Ascending aorta (tissue), 2 donors: ENCODE data around the gene MINDY4. TPM values are rescaled to one million over a fixed set of nuclear protein-coding genes. Genes with fewer than 3 reads are reported as not detected.
A peak's percentile ranks its signal among the peaks of the same experiment; 100 is the strongest.

Experiments
- DNase-seq, 2 donors: peaks; one replicate each; pipeline ENCODE4 v3.0.0-alpha.2; 2019; ENCODE audit warnings: low spot score in 2 of 2
- H3K27ac ChIP-seq, 2 donors: fragments of 200-600 bp; sonication (generic); one replicate each; pipeline ENCODE4 v1.5.1; 2016 to 2017; ENCODE audit warnings: mild to moderate bottlenecking in 1 of 2
- H3K27me3 ChIP-seq: fragments of 200-600 bp; sonication (generic); one replicate; pipeline ENCODE4 v1.5.1; 2017
- H3K36me3 ChIP-seq, 2 donors: fragments of 200-600 bp; sonication (generic); one replicate each; pipeline ENCODE4 v1.5.1; 2016
- H3K4me1 ChIP-seq, 2 donors: fragments of 200-600 bp; sonication (generic); one replicate each; pipeline ENCODE4 v1.5.1; 2016 to 2017; ENCODE audit warnings: mild to moderate bottlenecking in 1 of 2
- H3K4me3 ChIP-seq, 2 donors: fragments of 200-600 bp; sonication (generic); one replicate each; pipeline ENCODE4 v1.5.1; 2016 to 2017; ENCODE audit warnings: mild to moderate bottlenecking in 1 of 2
- H3K9me3 ChIP-seq, 2 donors: fragments of 200-600 bp; sonication (generic); one replicate each; pipeline ENCODE4 v1.5.1; 2016
- CTCF ChIP-seq, 3 experiments: fragments of 200-600 bp in 2 of 3; fragments of 450-650 bp in 1 of 3; sonication (generic) in 2 of 3; IDR thresholded peaks; one replicate each; pipeline ENCODE4 v1.5.1; 2016 to 2019; ENCODE audit warnings: antibody characterized with exemption in 3 of 3, mild to moderate bottlenecking in 1 of 3, moderate library complexity in 1 of 3
- intact Hi-C: fragments of 100-400 bp; cut with DNase I; formaldehyde crosslinking; loops from one replicate; pipeline ENCODE4 v1.15.1; 2023
- total RNA-seq: library from RNA; depleted of rRNA; stranded (reverse); fragments of >200 nt; gene quantifications from one replicate; pipeline ENCODE4 v1.1.0, GENCODE V29; 2016

MINDY4 gene
- total RNA-seq, 1 donor from 2014 or later: 6.0 TPM

GRCh38 chr7:30840141-30841024 lies 69.2 kb downstream of the MINDY4 start:
- Histone ChIP-seq H3K4me1 (peaks cover 25 to 30% of the 10 kb centered on the region in 2 donors), H3K27me3 (no peaks in the 10 kb centered on the region), H3K9me3 (no peaks in the 10 kb centered on the region), H3K36me3 (peaks cover 0 to 14% of the 10 kb centered on the region in 2 donors), H3K4me3 (no peak overlapping the region), H3K27ac (no peak overlapping the region)
- intact Hi-C loops: no loop called here
- peak in 1 of 2 donors; percentile 50 for DNase-seq
- TF ChIP-seq CTCF (IDR thresholded peaks at IDR 0.05): no peak

- Histone ChIP-seq H3K9me3 (no peaks in the 10 kb centered on the region), H3K36me3 (peaks cover 0 to 14% of the 10 kb centered on the region in 2 donors), H3K4me1 (peaks cover 31 to 38% of the 10 kb centered on the region in 2 donors), H3K27ac (no peak overlapping the region), H3K4me3 (no peak overlapping the region), H3K27me3 (no peaks in the 10 kb centered on the region)
- peak in 1 of 2 donors; percentile 52 for DNase-seq
- TF ChIP-seq CTCF (IDR thresholded peaks at IDR 0.05): no peak
- intact Hi-C loops: no loop called here
Measured at GRCh38 chr7:30841025-30841735, 70.0 kb downstream of the MINDY4 start.

DNA sequence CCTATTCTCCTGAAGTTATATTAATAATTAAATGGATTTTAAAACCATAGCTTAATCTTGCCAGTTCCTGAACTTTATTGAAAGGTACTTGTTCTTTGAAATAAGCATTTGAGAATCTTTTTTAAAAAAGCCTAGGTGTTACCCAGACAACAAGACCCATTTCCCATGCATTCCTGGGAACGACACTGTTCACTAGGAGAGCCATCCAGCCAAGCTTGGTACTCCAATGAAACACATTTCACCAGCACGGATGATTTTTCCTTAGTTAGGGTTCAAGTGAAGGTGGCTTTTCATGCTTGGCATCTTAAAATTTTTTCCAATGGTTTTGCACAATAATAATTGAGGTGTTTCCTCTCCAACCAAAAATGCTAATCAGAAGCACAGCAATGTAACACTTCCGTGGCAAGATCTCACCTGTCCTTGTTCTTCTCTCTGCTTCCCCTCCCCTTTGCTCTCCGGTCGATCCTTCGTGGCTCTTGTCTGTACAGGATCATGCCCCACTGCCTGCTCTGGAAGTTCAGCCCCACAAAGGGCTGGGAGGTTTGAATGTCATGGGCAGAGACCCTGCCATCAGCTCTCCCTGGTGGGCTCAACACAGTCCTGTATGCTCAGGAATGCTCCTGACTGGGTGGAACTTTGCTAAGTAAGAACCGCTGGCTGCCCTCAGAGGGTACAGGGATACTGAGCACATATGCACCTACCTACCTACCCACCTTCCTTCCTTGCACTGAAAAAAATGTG lies 70.8 kb downstream of the MINDY4 start:
- H3K27ac ChIP-seq: peak overlapping the region; percentile 91 to 93
- H3K4me1 ChIP-seq: peaks cover 31 to 40% of the 10 kb centered on the region in 2 donors
- H3K27me3 ChIP-seq: no peaks in the 10 kb centered on the region
- H3K4me3 ChIP-seq: no peak overlapping the region
- H3K9me3 ChIP-seq: no peaks in the 10 kb centered on the region
- H3K36me3 ChIP-seq: peaks cover 0 to 13% of the 10 kb centered on the region in 2 donors
- peak in 1 of 2 donors; percentile 48 for DNase-seq
- no peak for TF ChIP-seq CTCF (IDR thresholded peaks at IDR 0.05)
- intact Hi-C loops: no loop called here

DNA sequence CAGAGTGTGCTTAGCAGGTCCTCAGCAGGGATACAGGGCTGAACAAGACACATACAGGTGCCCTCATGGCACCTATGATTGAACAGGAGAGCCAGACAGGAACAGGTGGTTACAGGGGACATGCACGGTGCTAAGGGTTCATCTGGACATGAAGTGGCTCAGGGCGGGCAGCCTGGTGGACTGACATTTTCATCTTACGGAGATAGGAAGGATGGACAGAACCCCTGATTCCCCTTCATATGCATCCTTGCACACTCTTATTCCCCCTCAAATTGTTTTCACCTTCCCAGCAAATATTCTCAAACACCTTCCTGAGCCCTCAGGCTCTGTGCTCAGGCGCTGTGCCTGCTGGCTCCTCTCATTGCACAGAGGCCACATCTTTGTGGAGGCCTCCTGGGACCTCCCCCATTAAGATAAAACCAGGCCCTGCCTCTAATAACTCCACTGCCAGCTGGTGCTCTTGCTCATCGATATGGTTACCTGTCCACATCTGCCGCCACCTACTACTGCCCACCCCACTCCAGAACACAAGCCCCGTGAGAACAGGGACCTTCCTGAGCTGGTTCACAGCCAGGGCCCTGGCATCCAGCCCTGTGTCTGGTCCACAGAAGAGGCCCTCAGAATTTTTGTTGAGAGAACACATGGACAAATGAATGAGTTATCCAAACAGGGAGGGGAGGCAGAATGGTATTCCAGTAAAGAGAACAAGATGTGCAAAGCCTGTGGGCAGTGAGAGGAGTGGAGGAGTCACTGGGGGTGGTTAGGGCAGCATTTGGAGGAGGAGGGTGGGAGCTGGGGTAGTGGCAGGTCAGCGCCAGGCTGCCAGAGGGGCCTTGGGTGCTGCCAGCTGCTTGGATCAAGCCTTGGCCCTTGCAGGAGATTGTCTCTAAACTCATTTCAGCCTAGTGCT lies 71.6 kb downstream of the MINDY4 start:
- intact Hi-C loops: no loop called here
- peak overlapping the region; percentile 91 to 93 for H3K27ac ChIP-seq

More for the DNA sequence above, 71.6 kb downstream of the MINDY4 start:
- peaks cover 0 to 5% of the 10 kb centered on the region in 2 donors for H3K36me3 ChIP-seq
- no peaks in the 10 kb centered on the region for H3K9me3 ChIP-seq
- no peak for TF ChIP-seq CTCF (IDR thresholded peaks at IDR 0.05)
- H3K27me3 ChIP-seq: no peaks in the 10 kb centered on the region
- DNase-seq: peak in 1 of 2 donors; percentile 63
- no peak overlapping the region for H3K4me3 ChIP-seq
- H3K4me1 ChIP-seq: peaks cover 31 to 40% of the 10 kb centered on the region in 2 donors
